Amniotic stem cell (primary cell): ENCODE measurements around the gene PHLDB2.

ENCODE experiments used
- DNase-seq: peaks from one replicate; lab custom pipeline; 2025; lab: John Stamatoyannopoulos, UW

The PHLDB2 gene

DNA sequence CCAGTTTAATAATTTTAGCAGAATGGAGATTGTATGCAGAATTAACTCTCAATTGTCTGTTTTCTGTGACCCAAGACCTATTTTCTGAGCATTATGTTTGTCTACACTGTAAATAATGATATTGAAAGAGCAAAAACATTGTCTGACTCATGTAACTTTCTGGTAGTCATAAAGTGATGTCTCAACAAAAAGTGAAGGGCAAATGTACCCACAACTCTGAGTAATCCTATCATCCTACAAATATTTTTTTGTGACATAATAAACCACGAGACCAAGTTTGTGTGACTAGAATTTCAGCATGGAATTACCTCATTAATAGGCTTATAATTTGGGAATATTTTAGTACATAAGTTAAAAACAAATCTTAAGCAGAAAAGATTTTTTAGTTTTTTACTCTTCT, 104.4 kb downstream of the PHLDB2 start:
- DNase-seq: no peak

DNA sequence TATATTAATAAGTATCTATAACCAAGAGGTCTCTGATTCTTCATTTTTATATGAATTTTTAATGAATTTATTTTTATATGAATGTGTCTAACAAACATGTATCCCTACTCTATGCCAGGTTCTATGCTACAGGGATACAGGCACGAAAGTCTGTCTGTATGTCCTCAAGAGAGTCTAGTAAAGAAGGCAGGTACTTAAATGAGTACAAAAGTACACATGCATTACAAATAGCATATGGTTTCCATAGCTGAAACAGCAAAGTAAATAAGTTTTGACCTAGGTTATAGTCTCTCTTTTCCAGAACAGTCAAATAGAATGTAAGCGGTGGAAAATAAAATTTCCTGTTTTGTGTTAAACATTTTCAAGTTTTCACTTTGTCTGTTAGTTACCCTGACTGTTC, 106.4 kb downstream of the PHLDB2 start:
- DNase-seq: no peak

DNA sequence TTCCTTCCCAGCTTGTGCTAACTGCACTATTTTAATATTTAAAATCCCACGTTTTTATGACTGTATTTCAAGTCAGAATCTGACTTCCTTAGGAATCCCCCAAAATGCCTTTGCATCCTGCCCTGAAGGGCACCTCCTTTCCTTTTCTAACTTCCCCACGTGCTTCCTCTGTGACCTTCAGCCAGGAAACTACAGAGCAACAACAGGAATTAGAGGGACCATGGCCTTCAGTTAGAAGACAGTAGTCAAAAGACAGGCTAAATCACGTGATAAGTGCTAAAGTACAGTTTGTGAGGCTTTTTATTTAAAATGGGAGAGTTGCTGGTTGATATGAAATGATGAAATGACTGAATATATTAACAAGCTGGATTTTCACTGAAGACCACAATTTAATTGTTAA, 108.0 kb downstream of the PHLDB2 start:
- no peak for DNase-seq

DNA sequence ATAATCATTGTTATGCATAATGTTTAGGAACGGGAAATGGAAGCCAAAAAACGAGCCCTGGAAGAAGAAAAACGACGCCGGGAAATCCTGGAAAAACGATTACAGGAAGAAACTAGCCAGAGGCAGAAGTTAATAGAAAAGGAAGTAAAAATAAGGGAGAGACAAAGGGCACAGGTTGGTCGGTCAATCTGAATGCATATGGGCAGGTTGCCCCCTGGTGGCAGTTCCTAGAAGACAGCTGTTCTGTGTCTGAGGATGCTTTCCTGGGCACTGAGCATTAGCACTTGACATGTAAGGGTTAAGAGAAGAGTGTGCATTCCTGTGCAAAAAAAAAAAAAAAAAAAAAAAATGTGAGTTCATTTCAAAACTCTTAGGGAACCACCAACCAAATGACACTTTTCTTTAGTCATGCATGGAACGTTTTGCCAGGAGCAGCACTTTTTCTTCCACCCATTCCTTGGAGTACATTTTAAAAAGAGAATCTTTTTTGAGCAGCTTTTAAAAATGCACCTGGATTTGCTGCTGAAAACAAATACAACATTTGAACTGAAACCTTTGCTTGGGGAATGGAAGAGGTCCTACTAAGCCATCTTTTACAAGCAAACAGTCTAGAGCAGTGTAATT, 108.7 kb downstream of the PHLDB2 start:
- peak; percentile 53 for DNase-seq

- DNase-seq: no peak
Measured at GRCh38 chr3:111968319-111969054, 109.4 kb downstream of the PHLDB2 start.

- no peak for DNase-seq
Measured at GRCh38 chr3:111970376-111970775, 111.3 kb downstream of the PHLDB2 start.

- DNase-seq: no peak
Measured at GRCh38 chr3:111971533-111972130, 112.6 kb downstream of the PHLDB2 start.

DNA sequence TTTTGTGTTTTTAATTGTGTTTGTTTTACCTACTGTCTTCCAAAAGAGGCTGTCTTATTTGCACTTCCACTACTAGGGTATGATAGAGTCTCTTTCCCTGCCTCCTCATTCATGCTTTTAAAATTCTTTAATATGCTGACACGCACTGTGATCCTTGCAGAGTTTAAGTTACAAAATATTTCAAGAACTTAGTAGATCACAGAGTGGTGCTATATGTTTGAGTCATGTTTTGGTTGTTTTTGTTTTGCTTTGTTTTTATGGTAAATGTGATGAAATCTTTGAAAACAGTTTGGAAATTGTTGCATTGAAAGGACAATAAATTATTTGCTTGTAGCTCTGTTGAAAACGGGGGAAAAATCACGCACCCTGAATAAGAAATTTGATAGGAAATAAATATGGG, 113.8 kb downstream of the PHLDB2 start:
- DNase-seq: no peak

- no peak for DNase-seq
Measured at GRCh38 chr3:111975131-111975530, 116.1 kb downstream of the PHLDB2 start.

- no peak for DNase-seq
Measured at GRCh38 chr3:111976254-111976653, 117.2 kb downstream of the PHLDB2 start.

GRCh38 chr3:111978583-111979433, 119.7 kb downstream of the PHLDB2 start, which contains the start of gene ABHD10:
ABHD10 (plus strand) TSS chr3:111979026; CDS start chr3:111979062, 36 bp downstream.
- DNase-seq: peak; percentile 93

DNA sequence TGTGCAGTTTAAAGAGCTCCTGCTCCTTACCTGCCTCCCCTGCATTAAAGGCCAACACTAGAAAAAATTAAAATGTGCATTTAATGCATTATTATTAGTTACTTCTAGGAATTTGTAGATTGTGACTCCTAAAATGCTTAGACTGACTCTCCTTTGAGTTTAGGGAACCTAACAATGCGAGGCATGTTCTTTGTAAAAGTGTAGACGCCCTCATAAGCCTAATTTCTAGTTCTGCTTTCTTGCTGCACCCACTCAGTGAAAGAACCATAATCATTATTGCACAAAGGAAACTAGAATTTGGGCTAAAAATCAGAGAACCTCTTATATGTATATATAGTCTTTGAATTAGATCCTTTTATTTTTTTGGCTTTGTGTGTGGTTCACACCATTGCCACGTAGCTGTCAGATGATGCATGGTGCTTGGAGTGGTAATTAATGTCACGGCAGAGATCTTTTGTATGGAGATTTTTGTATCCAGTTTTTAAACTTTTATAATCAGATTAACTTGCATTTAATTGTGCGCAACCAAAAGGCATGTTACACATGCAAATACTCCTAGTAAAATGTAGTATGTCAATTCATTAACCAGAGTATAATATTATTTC, 120.5 kb downstream of the PHLDB2 start:
- DNase-seq: no peak

DNA sequence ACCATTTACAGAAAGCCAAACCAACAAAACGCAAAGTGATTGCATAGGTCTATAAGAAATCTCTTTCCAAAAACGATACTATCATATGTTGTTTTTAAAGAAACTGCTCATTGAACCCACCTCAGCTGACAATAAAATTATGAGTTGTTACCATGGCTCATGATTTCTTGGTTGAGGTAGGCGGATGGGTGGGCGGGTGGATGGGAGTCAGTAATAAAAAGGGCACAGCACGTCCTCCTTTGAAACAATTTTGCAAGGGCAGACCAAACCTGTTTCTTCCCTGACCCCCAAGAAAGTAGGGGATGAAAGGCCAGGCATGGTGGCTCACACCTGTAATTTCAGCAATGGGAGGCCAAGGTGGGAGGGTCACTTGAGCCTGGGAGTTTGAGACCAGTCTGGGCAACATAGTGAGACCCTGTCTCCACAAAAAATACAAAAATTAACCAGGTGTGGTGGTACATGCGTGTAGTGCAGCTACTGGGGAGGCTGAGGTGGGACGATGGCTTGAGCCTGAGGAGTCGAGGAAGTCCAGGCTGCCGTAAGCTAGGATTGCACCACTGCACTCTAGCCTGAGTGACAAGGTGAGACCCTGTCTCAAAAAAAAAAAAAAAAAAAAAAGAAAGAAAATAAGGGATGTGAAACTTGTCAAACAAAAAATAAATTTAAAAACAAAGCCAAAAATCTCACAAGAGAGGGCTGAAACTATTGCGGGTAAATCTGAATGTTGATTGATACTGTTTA, 121.8 kb downstream of the PHLDB2 start:
- no peak for DNase-seq

DNA sequence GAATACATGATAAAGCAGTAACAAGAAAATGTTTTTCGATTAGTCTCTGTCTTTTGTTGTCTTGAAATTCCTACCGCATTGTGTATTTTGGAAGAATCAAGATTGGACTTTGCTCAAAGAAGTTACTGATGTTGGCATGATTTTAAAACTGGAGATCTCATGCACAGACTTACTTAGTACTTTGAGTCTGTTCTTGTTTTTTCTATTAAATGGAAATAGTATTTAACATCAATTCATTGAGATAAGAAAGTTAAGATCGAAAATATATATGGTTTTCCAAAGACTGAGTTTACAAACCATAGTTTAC, 122.3 kb downstream of the PHLDB2 start:
- no peak for DNase-seq

DNA sequence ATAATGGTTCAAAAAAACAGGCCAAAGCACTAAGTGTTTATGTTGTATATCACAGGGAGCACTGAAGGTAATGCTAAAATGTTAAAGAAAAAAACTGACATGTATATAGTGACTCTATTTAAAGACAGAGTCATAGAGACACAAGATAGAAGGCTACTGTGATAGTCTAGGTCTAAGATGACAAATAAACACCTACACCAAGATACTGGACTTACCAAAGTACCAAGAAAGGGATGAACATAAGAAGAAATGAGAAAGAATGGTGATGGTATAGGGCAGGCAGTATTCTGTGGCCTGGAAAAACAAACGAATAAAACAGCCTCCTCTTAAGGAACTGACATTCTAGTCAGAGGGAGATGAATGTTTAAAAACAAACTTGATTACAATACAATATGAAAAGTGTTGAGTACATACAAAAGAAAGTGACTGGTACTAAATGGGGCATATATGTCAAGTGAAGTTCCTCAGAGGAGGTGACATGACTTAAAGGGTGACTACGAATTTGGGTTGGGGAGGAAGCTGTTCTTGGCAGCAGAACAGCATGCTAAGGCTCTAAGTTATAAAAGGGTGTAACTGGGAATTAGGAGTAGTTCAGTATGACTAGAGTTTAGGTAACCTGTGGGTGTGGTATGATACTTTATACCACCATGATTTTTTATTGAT, 125.7 kb downstream of the PHLDB2 start:
- no peak for DNase-seq

DNA sequence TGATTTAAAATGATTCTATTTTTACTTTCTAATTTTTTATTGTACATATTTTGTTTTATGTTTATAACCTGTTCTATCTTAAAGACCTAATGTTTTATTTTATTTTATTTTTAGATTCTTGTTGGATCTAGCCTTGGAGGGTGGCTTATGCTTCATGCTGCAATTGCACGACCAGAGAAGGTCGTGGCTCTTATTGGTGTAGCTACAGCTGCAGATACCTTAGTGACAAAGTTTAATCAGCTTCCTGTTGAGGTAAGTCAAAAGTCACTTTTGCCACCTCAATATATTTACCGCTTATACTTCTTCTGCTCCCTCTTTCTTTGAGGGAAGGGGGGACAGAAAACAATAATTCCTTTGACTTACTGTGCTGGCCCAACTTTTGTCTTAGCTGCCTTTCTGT, 127.7 kb downstream of the PHLDB2 start:
- DNase-seq: no peak

DNA sequence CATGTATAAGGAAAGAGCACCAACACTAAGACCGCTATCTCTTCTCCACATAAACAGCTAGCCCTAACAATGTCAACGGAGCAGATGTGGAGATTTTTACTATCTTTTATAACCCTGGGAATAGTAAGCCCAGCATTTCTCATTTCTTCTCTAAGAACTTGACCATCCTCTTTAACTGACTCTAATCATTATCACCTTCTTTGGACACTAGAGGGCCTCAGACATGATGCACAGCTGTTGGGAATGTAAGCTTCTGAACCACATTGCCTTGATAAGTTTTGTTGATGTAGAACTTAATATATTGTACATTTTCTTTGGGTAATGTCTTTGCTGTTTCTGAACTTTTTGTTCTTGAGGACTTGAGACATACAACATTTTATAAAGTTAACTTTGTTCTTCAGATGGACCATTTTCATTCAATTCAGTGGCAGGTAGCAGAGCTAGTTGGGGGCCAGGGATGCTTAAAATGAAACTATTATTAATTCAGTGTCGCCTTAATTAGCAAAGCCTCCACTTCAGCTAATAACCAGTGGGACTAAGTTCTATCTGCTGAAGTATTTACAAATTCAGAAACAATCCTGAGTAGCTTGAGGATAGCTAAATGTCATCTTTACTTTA, 130.1 kb downstream of the PHLDB2 start:
- DNase-seq: peak; percentile 59

DNA sequence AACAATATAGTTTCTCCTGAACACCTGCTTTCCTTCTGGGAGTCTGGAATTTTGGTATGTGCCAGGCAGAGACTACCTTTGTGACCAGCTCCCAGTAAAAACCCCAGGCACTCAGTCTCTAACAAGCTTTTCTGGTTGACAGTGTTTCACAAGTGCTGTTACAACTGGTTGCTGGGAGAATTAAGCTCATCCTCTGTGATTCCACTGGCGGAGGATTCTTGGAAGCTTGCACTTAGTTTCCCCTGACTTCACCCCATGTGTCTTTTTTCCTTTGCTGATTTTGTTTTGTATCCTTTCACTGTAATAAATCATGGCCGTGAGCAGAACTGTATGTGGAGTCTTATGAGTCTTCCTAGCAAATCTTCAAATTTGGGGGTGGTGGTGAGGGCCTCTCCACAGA, 134.0 kb downstream of the PHLDB2 start:
- DNase-seq: no peak

DNA sequence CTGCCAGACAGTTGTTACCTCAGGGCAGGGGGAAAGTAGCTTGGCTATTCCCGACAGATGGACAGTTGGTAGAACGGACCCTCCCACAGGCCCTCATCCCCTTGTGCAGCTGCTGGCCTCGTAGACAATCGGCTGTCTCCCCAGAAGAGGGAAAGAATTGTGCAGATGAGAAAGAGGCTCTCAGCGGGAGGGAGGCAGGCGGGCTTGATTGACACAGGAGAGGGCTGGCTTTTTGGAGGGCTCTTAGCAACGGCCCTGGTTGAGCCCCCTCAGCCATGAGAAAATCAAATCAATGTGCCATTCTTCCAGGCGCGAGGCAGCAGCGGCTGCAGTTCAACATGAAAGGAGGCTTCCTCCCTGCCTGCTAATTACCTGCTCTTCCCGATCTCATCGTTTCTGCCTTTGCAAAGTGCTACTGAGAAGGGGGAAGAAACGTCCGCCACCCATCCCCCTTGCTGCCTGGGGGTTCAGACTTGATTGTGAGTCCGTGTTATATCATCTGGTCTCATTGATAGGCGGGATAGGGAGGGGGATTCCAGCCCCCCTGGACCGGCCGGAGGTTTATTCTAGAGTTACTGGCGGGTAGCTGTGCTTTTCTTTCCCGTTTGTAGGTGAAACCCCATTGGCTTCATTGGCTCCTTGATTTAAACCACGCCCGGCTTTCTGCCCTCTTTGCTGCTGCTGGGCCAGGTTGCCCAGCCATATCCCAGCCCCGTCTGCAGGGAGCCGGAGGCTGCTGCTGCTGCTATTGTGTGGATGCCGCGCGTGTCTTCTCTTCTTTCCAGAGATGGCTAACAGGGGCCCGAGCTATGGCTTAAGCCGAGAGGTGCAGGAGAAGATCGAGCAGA, 139.8 kb downstream of the PHLDB2 start, which contains the start of gene TAGLN3:
TAGLN3 (plus strand) TSS at position 287 of the 848 bp plus-strand sequence; CDS start at position 788, 501 bp downstream.
- DNase-seq: no peak
